ENCODE results near the gene EPS15.

- TF ChIP-seq BACH1 (tag; IDR thresholded peaks at IDR 0.05) (no peak), CTCF (IDR thresholded peaks at IDR 0.05 in 2 of 3, conservative IDR thresholded peaks at IDR 0.05 in 1 of 3; ENCODE audit: insufficient read depth in 2 of 3, low read depth in 1 of 3, low read length in 3 of 3) (no peak), KDM5B (IDR thresholded peaks at IDR 0.05; ENCODE audit: insufficient replicate concordance, low read depth, low read length) (no peak), ARHGAP35 (IDR thresholded peaks at IDR 0.05; ENCODE audit: partially characterized antibody) (no peak), MGA (IDR thresholded peaks at IDR 0.05) (no peak), ZNF263 (CRISPR knock-in tag; IDR thresholded peaks at IDR 0.05; ENCODE audit: borderline replicate concordance) (no peak), NFYB (IDR thresholded peaks at IDR 0.05; ENCODE audit: extremely low read depth, insufficient read length) (no peak), ARNT (IDR thresholded peaks at IDR 0.05) (no peak), POLR2A (conservative IDR thresholded peaks at IDR 0.05) (no peak), RAD21 (CRISPR knock-in tag; conservative IDR thresholded peaks at IDR 0.05 in 1 of 2, IDR thresholded peaks at IDR 0.05 in 1 of 2) (no peak), NR1H2 (CRISPR knock-in tag; IDR thresholded peaks at IDR 0.05) (no peak)
- TF ChIP-seq, protein P1, sequence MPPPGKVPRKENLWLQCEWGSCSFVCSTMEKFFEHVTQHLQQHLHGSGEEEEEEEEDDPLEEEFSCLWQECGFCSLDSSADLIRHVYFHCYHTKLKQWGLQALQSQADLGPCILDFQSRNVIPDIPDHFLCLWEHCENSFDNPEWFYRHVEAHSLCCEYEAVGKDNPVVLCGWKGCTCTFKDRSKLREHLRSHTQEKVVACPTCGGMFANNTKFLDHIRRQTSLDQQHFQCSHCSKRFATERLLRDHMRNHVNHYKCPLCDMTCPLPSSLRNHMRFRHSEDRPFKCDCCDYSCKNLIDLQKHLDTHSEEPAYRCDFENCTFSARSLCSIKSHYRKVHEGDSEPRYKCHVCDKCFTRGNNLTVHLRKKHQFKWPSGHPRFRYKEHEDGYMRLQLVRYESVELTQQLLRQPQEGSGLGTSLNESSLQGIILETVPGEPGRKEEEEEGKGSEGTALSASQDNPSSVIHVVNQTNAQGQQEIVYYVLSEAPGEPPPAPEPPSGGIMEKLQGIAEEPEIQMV (tag; conservative IDR thresholded peaks at IDR 0.05; ENCODE audit: low read depth), result no peak
- TF ChIP-seq, protein P2, sequence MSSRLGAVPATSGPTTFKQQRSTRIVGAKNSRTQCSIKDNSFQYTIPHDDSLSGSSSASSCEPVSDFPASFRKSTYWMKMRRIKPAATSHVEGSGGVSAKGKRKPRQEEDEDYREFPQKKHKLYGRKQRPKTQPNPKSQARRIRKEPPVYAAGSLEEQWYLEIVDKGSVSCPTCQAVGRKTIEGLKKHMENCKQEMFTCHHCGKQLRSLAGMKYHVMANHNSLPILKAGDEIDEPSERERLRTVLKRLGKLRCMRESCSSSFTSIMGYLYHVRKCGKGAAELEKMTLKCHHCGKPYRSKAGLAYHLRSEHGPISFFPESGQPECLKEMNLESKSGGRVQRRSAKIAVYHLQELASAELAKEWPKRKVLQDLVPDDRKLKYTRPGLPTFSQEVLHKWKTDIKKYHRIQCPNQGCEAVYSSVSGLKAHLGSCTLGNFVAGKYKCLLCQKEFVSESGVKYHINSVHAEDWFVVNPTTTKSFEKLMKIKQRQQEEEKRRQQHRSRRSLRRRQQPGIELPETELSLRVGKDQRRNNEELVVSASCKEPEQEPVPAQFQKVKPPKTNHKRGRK (tag; IDR thresholded peaks at IDR 0.05), result no peak
Observed at GRCh38 chr1:51348147-51348527, 170.9 kb downstream of the EPS15 start.

Data from K562 (cell line).